Measurements from ENCODE around the gene PRRC2C. TPM values are rescaled to one million over a fixed set of nuclear protein-coding genes. Genes with fewer than 3 reads are reported as not detected.
"Not testable (repeated sequence)": the region's sequence is repeated elsewhere in the genome, so short reads cannot be mapped to it uniquely, and the experiment has no call there.

Gene PRRC2C
- total and polyA plus RNA-seq, 2 of the 4 experiments (the other 2 are of a cell fraction): 54.0 to 58.3 TPM

DNA sequence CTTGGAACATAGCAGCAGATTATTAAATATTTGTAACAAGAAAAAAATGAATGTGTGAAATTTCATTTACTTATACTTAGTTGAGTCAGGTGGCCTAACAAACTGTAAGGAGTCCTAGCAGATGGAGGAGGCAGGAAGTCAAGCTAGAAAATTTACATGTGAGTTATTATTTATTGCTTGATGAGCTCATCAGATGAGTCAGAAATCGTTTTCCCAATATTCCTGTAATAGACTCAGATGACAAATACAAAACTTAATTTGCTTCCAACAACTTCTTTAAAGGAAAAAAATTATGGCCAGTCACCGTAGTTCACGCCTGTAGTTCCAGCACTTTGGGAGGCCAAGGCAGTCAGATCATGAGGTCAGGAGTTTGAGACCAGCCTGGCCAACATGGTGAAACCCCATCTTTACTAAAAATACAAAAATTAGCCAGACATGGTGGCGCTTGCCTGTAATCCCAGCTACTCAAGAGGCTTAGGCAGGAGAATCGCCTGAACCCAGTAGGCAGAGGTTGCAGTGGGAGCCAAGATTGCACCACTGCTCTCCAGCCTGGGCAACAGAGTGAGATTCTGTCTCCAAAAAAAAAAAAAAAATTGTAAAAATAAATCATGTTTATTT lies 43.9 kb upstream of the PRRC2C start:
- BruUV-seq (replicated peaks); H2AK9ac ChIP-seq (replicated peaks; ENCODE audit: low read depth, low read length, poor library complexity); H3K18ac ChIP-seq (ENCODE audit: low read depth, low read length); H3K9ac ChIP-seq (ENCODE audit: low read depth, low read length); H2BK20ac ChIP-seq (ENCODE audit: low read depth, low read length); POLR2A ChIA-PET (ENCODE audit: unreplicated experiment); H3K4me2 ChIP-seq (ENCODE audit: low read depth, low read length); H3K36me3 ChIP-seq (ENCODE audit: control insufficient read depth, insufficient read depth, low read length); H3K23ac ChIP-seq (ENCODE audit: low read depth, low read length); intact Hi-C loops (cut with micrococcal nuclease); H3K9me1 ChIP-seq (ENCODE audit: insufficient read depth, low read length); CTCF ChIA-PET; H2AFZ ChIP-seq (replicated peaks; ENCODE audit: low read length, poor library complexity); H2AK5ac ChIP-seq (ENCODE audit: low read depth, low read length); H3K27me3 ChIP-seq (ENCODE audit: control insufficient read depth, insufficient read depth, low read length); H2BK120ac ChIP-seq (ENCODE audit: low read depth, low read length); H4K20me1 ChIP-seq (ENCODE audit: insufficient read depth, low read length); in situ Hi-C loops (cut with MboI; ENCODE audit: low sequenced_read_pairs); H3K4ac ChIP-seq (ENCODE audit: low read depth, low read length); dilution Hi-C loops (cut with HindIII; ENCODE audit: low sequenced_read_pairs, unreplicated experiment); H3K9me3 ChIP-seq (ENCODE audit: control insufficient read depth, insufficient read depth, low read length); H3K56ac ChIP-seq (ENCODE audit: extremely low read depth, insufficient read depth, low read length); H4K91ac ChIP-seq (ENCODE audit: insufficient read depth, low read depth, low read length); H2BK15ac ChIP-seq (ENCODE audit: low read depth, low read length); H3K14ac ChIP-seq (replicated peaks; ENCODE audit: low read depth, low read length); H3K4me1 ChIP-seq (ENCODE audit: control insufficient read depth, insufficient read depth, low read length); H4K8ac ChIP-seq (ENCODE audit: low read depth in 2 of 2, low read length in 2 of 2); H3K4me3 ChIP-seq (ENCODE audit: insufficient read depth, low read depth, low read length); H4K5ac ChIP-seq (ENCODE audit: low read depth, low read length); H3K79me1 ChIP-seq (ENCODE audit: low read depth in 1 of 2, low read length in 2 of 2); H3K27ac ChIP-seq (ENCODE audit: insufficient read depth, low read length): not testable (repeated sequence)
- H2BK5ac ChIP-seq (ENCODE audit: low read depth, low read length, poor library complexity, severe bottlenecking): peak overlapping the region; percentile 31
- TF ChIP-seq CEBPB (IDR thresholded peaks at IDR 0.05; ENCODE audit: low read depth, low read length) (peak; percentile 73), FOS (IDR thresholded peaks at IDR 0.05; ENCODE audit: low read depth, low read length) (peak; percentile 79)
- 82% methylated on average over 2 of the region's 5 CpGs; no CpG with 5 or more reads in 1 of the 2 experiments for WGBS, 2 experiments (ENCODE audit: extremely low coverage in 2 of 2, insufficient read length in 1 of 2)
- ATAC-seq (ENCODE audit: low read depth) (0 out of 2 replicates have a peak, but pooled peaks have one; percentile 33), DNase-seq (peak; percentile 89)

All from IMR-90 (cell line).